H1 (cell line): Measurements from ENCODE around the gene HYLS1. TPM values are rescaled to one million over a fixed set of nuclear protein-coding genes. Genes with fewer than 3 reads are reported as not detected.

Experiments used
- CTCF ChIA-PET: fragments of 300-600 bp; sonication (Branson Sonifier 250); formaldehyde crosslinking; loops from one replicate; lab custom pipeline; 2021; ENCODE audit not compliant: partially characterized antibody; lab: Charles Lee
- POLR2A ChIA-PET: fragments of 300-600 bp; sonication (Branson Sonifier 250); formaldehyde crosslinking; loops from one replicate; lab custom pipeline; 2021; ENCODE audit warnings: inconsistent platforms; ENCODE audit not compliant: partially characterized antibody; lab: Charles Lee
- DNase-seq, 2 experiments: peaks; one replicate each; pipeline versions ENCODE4 v3.0.0 to v3.0.0-alpha.2; 2010 to 2022; ENCODE audit warnings: low spot score in 2 of 2, low read depth in 1 of 2, mixed read lengths in 1 of 2
- FAIRE-seq: peaks from 2 replicates; lab custom pipeline; 2011; peaks lifted over from hg19 to GRCh38; lab: Jason Lieb, UNC
- H2AFZ ChIP-seq: 2 replicates; pipeline ENCODE4 v1.8.1; 2012; ENCODE audit warnings: low read length, inconsistent platforms
- H2AK5ac ChIP-seq: 2 replicates; pipeline ENCODE4 v1.6.1; 2013; ENCODE audit warnings: low read depth, low read length
- H2BK120ac ChIP-seq: replicated peaks from 2 replicates; pipeline ENCODE3; 2013; ENCODE audit warnings: low read depth, low read length, inconsistent platforms
- H2BK12ac ChIP-seq: 2 replicates; pipeline ENCODE4 v1.6.1; 2013; ENCODE audit warnings: low read depth, low read length
- H2BK15ac ChIP-seq: 2 replicates; pipeline ENCODE4 v1.6.1; 2013; ENCODE audit warnings: low read length
- H2BK20ac ChIP-seq: 2 replicates; pipeline ENCODE4 v1.6.1; 2013; ENCODE audit warnings: low read length
- H2BK5ac ChIP-seq: 2 replicates; pipeline ENCODE4 v1.6.1; 2013; ENCODE audit warnings: low read depth, low read length
- H3K14ac ChIP-seq: 2 replicates; pipeline ENCODE4 v1.6.1; 2013; ENCODE audit warnings: inconsistent platforms; ENCODE audit not compliant: insufficient read length
- H3K18ac ChIP-seq: 2 replicates; pipeline ENCODE4 v1.6.1; 2013; ENCODE audit warnings: low read length; ENCODE audit errors: extremely low read depth
- H3K23ac ChIP-seq: 2 replicates; pipeline ENCODE4 v1.6.1; 2013; ENCODE audit warnings: inconsistent platforms; ENCODE audit not compliant: insufficient read length
- H3K23me2 ChIP-seq: 2 replicates; pipeline ENCODE4 v1.6.1; 2013; ENCODE audit warnings: low read depth, low read length
- H3K27ac ChIP-seq: 2 replicates; pipeline ENCODE4 v1.6.1; 2011; ENCODE audit warnings: low read depth, low read length, inconsistent platforms
- H3K27me3 ChIP-seq, 4 experiments: replicated peaks in 1 of 4; 1 replicate in 1 of 4; 2 replicates in 3 of 4; pipeline versions ENCODE4 v1.6.1 to v1.8.1; 2011 to 2013; ENCODE audit warnings: low read length in 3 of 4, mild to moderate bottlenecking in 3 of 4, inconsistent platforms in 2 of 4, mixed read lengths in 2 of 4, moderate library complexity in 1 of 4; ENCODE audit not compliant: control insufficient read depth in 3 of 4, insufficient read depth in 3 of 4; ENCODE audit errors: extremely low read depth in 1 of 4
- H3K36me3 ChIP-seq, 4 experiments: 2 replicates each; pipeline versions ENCODE4 v1.6.1 to v1.8.1; 2011 to 2013; ENCODE audit warnings: mild to moderate bottlenecking in 4 of 4, low read length in 3 of 4, moderate library complexity in 2 of 4, control low read depth in 1 of 4, inconsistent platforms in 1 of 4; ENCODE audit not compliant: insufficient read depth in 4 of 4, control insufficient read depth in 2 of 4
- H3K4ac ChIP-seq: replicated peaks from 2 replicates; pipeline ENCODE3; 2013; ENCODE audit warnings: low read length, low read depth, mixed read lengths, inconsistent platforms; ENCODE audit not compliant: insufficient read length
- H3K4me1 ChIP-seq, 4 experiments: replicated peaks in 1 of 4; 1 replicate in 1 of 4; 2 replicates in 3 of 4; pipeline versions ENCODE4 v1.6.1 to v1.8.1; 2011 to 2013; ENCODE audit warnings: low read length in 3 of 4, inconsistent platforms in 2 of 4, mixed read lengths in 1 of 4; ENCODE audit not compliant: insufficient read depth in 4 of 4, control insufficient read depth in 3 of 4
- H3K4me2 ChIP-seq, 2 experiments: 2 replicates each; pipeline versions ENCODE4 v1.6.1 to v1.8.1; 2011 to 2013; ENCODE audit warnings: low read depth in 2 of 2, low read length in 2 of 2, control low read depth in 1 of 2, inconsistent platforms in 1 of 2, mild to moderate bottlenecking in 1 of 2; ENCODE audit not compliant: insufficient read depth in 1 of 2
- H3K4me3 ChIP-seq, 4 experiments: fragments of 200-600, 300-600 bp in 1 of 4; sonication (generic), shearing (Covaris generic), sonication (Bioruptor Twin) in 1 of 4; 2 replicates each; pipeline versions ENCODE4 v1.5.1 to v1.8.1; 2011 to 2016; ENCODE audit warnings: low read length in 4 of 4, low read depth in 3 of 4, control low read depth in 2 of 4, inconsistent platforms in 2 of 4, mild to moderate bottlenecking in 2 of 4, mixed read lengths in 1 of 4, moderate library complexity in 1 of 4; ENCODE audit not compliant: insufficient read depth in 2 of 4; ENCODE audit errors: extremely low read depth in 1 of 4
- H3K56ac ChIP-seq: replicated peaks from 2 replicates; pipeline ENCODE3; 2013; ENCODE audit warnings: low read depth, mild to moderate bottlenecking, mixed read lengths, low read length, inconsistent platforms; ENCODE audit not compliant: insufficient read length
- H3K79me1 ChIP-seq: 2 replicates; pipeline ENCODE4 v1.6.1; 2013; ENCODE audit warnings: low read depth, low read length, control low read depth
- H3K79me2 ChIP-seq, 2 experiments: 2 replicates each; pipeline versions ENCODE4 v1.6.1 to v1.8.1; 2012 to 2013; ENCODE audit warnings: low read length in 2 of 2, mild to moderate bottlenecking in 2 of 2, inconsistent platforms in 1 of 2; ENCODE audit not compliant: insufficient read depth in 2 of 2, control insufficient read depth in 1 of 2
- H3K9ac ChIP-seq, 4 experiments: replicated peaks in 1 of 4; 1 replicate in 1 of 4; 2 replicates in 3 of 4; pipeline versions ENCODE4 v1.6.1 to v1.8.1; 2011 to 2013; ENCODE audit warnings: low read depth in 3 of 4, low read length in 3 of 4, control low read depth in 2 of 4, mild to moderate bottlenecking in 2 of 4, moderate library complexity in 2 of 4, inconsistent platforms in 1 of 4; ENCODE audit errors: extremely low read depth in 1 of 4
- H3K9me3 ChIP-seq, 2 experiments: 2 replicates each; pipeline versions ENCODE4 v1.6.1 to v1.8.1; 2012 to 2013; ENCODE audit warnings: mild to moderate bottlenecking in 2 of 2, moderate library complexity in 2 of 2, control low read depth in 1 of 2, inconsistent platforms in 1 of 2, low read depth in 1 of 2, low read length in 1 of 2, mixed read lengths in 1 of 2; ENCODE audit not compliant: insufficient read depth in 2 of 2
- H4K20me1 ChIP-seq, 2 experiments: replicated peaks in 1 of 2; 2 replicates each; pipeline versions ENCODE3 to v1.8.1; 2011 to 2013; ENCODE audit warnings: inconsistent platforms in 2 of 2, low read length in 2 of 2, mild to moderate bottlenecking in 1 of 2; ENCODE audit not compliant: insufficient read depth in 2 of 2, control insufficient read depth in 1 of 2
- H4K5ac ChIP-seq: 2 replicates; pipeline ENCODE4 v1.6.1; 2013; ENCODE audit warnings: low read length, low read depth, mixed read lengths, inconsistent platforms; ENCODE audit not compliant: insufficient read length
- H4K8ac ChIP-seq: 2 replicates; pipeline ENCODE4 v1.8.0; 2013; ENCODE audit warnings: mild to moderate bottlenecking, moderate library complexity, low read length, inconsistent platforms; ENCODE audit not compliant: insufficient read depth; ENCODE audit errors: extremely low read depth
- H4K91ac ChIP-seq: replicated peaks from 2 replicates; pipeline ENCODE3; 2013; ENCODE audit warnings: low read length, mixed read lengths, inconsistent platforms; ENCODE audit not compliant: insufficient read length
- GABPA ChIP-seq: IDR thresholded peaks from 2 replicates; pipeline ENCODE4 v1.6.1; 2011; ENCODE audit warnings: mild to moderate bottlenecking, low read length, moderate library complexity, borderline replicate concordance; ENCODE audit not compliant: insufficient read depth
- JUN ChIP-seq: IDR thresholded peaks from 2 replicates; pipeline ENCODE4 v1.6.1; 2011; ENCODE audit warnings: low read depth, mild to moderate bottlenecking, improper control_type of control experiment, low read length
- KDM5A ChIP-seq: fragments of 200-600 bp; IDR thresholded peaks from 2 replicates; pipeline ENCODE4 v1.7.1; 2012; ENCODE audit warnings: mild to moderate bottlenecking, low read length, inconsistent platforms, mixed read lengths
- MAX ChIP-seq: IDR thresholded peaks from 2 replicates; pipeline ENCODE4 v1.6.1; 2012; ENCODE audit warnings: inconsistent platforms
- NANOG ChIP-seq: IDR thresholded peaks from 2 replicates; pipeline ENCODE4 v1.6.1; 2011; ENCODE audit warnings: low read length, low read depth, mild to moderate bottlenecking, inconsistent platforms; ENCODE audit not compliant: insufficient read depth, poor library complexity, severe bottlenecking
- PHF8 ChIP-seq: fragments of 200-600 bp; sonication (generic); conservative IDR thresholded peaks from 2 replicates; pipeline ENCODE4 v1.7.1; 2012; ENCODE audit warnings: low read depth, mild to moderate bottlenecking, inconsistent platforms, low read length, moderate library complexity
- POU5F1 ChIP-seq: IDR thresholded peaks from 2 replicates; pipeline ENCODE4 v1.6.1; 2011; ENCODE audit warnings: low read depth, mild to moderate bottlenecking, low read length, moderate library complexity
- RBBP5 ChIP-seq: IDR thresholded peaks from 2 replicates; pipeline ENCODE4 v1.7.1; 2012; ENCODE audit warnings: low read depth, mild to moderate bottlenecking, inconsistent platforms, low read length, moderate library complexity, borderline replicate concordance
- RNF2 ChIP-seq: fragments of 200-900, 300-1000 bp; sonication (generic); IDR thresholded peaks from 2 replicates; pipeline ENCODE4 v1.7.1; 2016; ENCODE audit warnings: borderline replicate concordance, low read depth, mild to moderate bottlenecking, antibody characterized with exemption, low read length; ENCODE audit not compliant: poor library complexity, severe bottlenecking; ENCODE audit errors: missing control alignments
- SP1 ChIP-seq: IDR thresholded peaks from 2 replicates; pipeline ENCODE4 v1.6.1; 2011; ENCODE audit warnings: low read depth, low read length
- TBP ChIP-seq: IDR thresholded peaks from 2 replicates; pipeline ENCODE4 v1.6.1; 2011; ENCODE audit warnings: low read depth, low read length, improper control_type of control experiment
- TEAD4 ChIP-seq: IDR thresholded peaks from 2 replicates; pipeline ENCODE4 v1.6.1; 2012; ENCODE audit warnings: low read depth, low read length, inconsistent platforms, mixed read lengths
- WGBS, 2 experiments: shearing (Covaris generic) in 1 of 2; methylation state at CpG; one replicate each; pipeline versions ENCODE4 v1.1.6 to v1.1.7; 2013 to 2015; ENCODE audit warnings: low lambda C conversion rate in 2 of 2, mixed read lengths in 2 of 2, inconsistent platforms in 1 of 2, low coverage in 1 of 2, missing lambda C conversion rate in 1 of 2; ENCODE audit not compliant: insufficient replicate concordance in 2 of 2, insufficient coverage in 1 of 2, insufficient read length in 1 of 2; ENCODE audit errors: extremely low coverage in 1 of 2, missing lambda C conversion rate in 1 of 2; 5-methylcytosine and 5-hydroxymethylcytosine counted together
- polyA plus RNA-seq, 7 experiments: library from polyadenylated mRNA; depleted of rRNA in 3 of 7; stranded (reverse) in 5 of 7; unstranded in 2 of 7; fragments of >200 nt in 5 of 7; fragments of 200-250 nt in 2 of 7; gene quantifications; 1 replicate in 5 of 7; 2 replicates in 1 of 7; 4 replicates in 1 of 7; pipeline versions ENCODE4 v1.2.1 to v1.2.3, GENCODE V29; 2011 to 2013; ENCODE audit warnings: missing spikeins in 2 of 7, mixed read lengths in 2 of 7
- total RNA-seq: library from RNA; stranded (reverse); fragmentation: NEBNext Ultra II Directional; extraction: Animal tissue kit (Norgen Biotek cat#: 25700); gene quantifications from 2 replicates; pipeline ENCODE4 v1.2.1, GENCODE V29; 2021

HYLS1 gene
- total and polyA plus RNA-seq, 2 of the 8 experiments (the other 6 are each of a cell fraction or from before 2014, with no cell fraction given), result 5.1 to 11.6 TPM

- 96% methylated on average over 9 of the region's 9 CpGs; no CpG with 5 or more reads in 1 of the 2 experiments for WGBS, 2 experiments
- FAIRE-seq, result no peak
- DNase-seq, result no peak
- no peak for TF ChIP-seq RBBP5
- TF ChIP-seq GABPA, result no peak
- TF ChIP-seq RNF2, result no peak
- no peak for TF ChIP-seq SP1
- no peak for TF ChIP-seq TBP
- no peak for TF ChIP-seq TEAD4
- TF ChIP-seq KDM5A, result no peak
- no peak for TF ChIP-seq NANOG
- TF ChIP-seq JUN, result no peak
- no peak for TF ChIP-seq POU5F1
- no peak for TF ChIP-seq MAX
- no peak for TF ChIP-seq PHF8
Measured at GRCh38 chr11:125924384-125925007, 37.0 kb downstream of the HYLS1 start.

More at GRCh38 chr11:125924384-125925007, 37.0 kb downstream of the HYLS1 start:
- Histone ChIP-seq H3K4me1 (no peaks in the 10 kb centered on the region; a peak in 3 of 7 replicates), H3K27ac (no peak overlapping the region), H4K20me1 (no peaks in the 10 kb centered on the region), H2AK5ac (no peak overlapping the region), H3K79me1 (no peaks in the 10 kb centered on the region), H2BK5ac (no peak overlapping the region), H2AFZ (no peak overlapping the region), H2BK15ac (no peak overlapping the region), H3K27me3 (no peaks in the 10 kb centered on the region), H2BK120ac (no peak overlapping the region), H4K91ac (no peak overlapping the region), H4K8ac (no peak overlapping the region), H3K9ac (no peak overlapping the region), H3K18ac (no peak overlapping the region), H3K79me2 (no peaks in the 10 kb centered on the region), H3K23ac (no peak overlapping the region), H3K36me3 (no peaks in the 10 kb centered on the region), H3K23me2 (no peaks in the 10 kb centered on the region), H2BK12ac (no peak overlapping the region), H2BK20ac (no peak overlapping the region), H4K5ac (no peak overlapping the region), H3K9me3 (no peaks in the 10 kb centered on the region), H3K4me3 (no peak overlapping the region), H3K56ac (no peak overlapping the region), H3K4ac (no peak overlapping the region), H3K14ac (no peak overlapping the region), H3K4me2 (no peak overlapping the region)
- ChIA-PET POLR2A (interaction anchor here (0.9 to 1.4 kb wide), 2 partner anchors 11 to 37 kb away, joined by 3 read pairs; partner anchors contain the start of gene HYLS1), CTCF (interaction anchor here (0.6 to 5.8 kb wide), 17 partner anchors 8 to 636 kb away, joined by 3 to 118 read pairs (median 4); no protein-coding TSS in a partner anchor)
